SK-N-SH (cell line): ENCODE results near the gene ECEL1. TPM values are rescaled to one million over a fixed set of nuclear protein-coding genes. Genes with fewer than 3 reads are reported as not detected.

Experiments
- CTCF ChIA-PET: fragments of 300-600, 350-600 bp; formaldehyde crosslinking; extraction: SDS; loops from one replicate; lab custom pipeline; 2021; lab: Yijun Ruan, JAX
- POLR2A ChIA-PET: fragments of 350-600 bp; sonication (Branson Sonifier 250); formaldehyde crosslinking; extraction: SDS; loops from one replicate; lab custom pipeline; 2020; ENCODE audit warnings: antibody characterized with exemption, inconsistent platforms; lab: Yijun Ruan, JAX
- DNase-seq: peaks from one replicate; pipeline ENCODE4 v3.0.0; 2012
- H2AFZ ChIP-seq: fragments of 200-600 bp; sonication (generic); 2 replicates; pipeline ENCODE4 v1.8.1; 2016; ENCODE audit warnings: antibody characterized with exemption, mild to moderate bottlenecking, low read depth
- H3F3A ChIP-seq: fragments of 200-600 bp; sonication (generic); replicated peaks from 2 replicates; pipeline ENCODE3; 2016; ENCODE audit warnings: antibody characterized with exemption, mild to moderate bottlenecking; ENCODE audit not compliant: insufficient read depth
- H3K27ac ChIP-seq, 2 experiments: fragments of 200-500 bp in 1 of 2; fragments of 200-600 bp in 1 of 2; sonication (Bioruptor generic) in 1 of 2; sonication (generic), shearing (Covaris generic) in 1 of 2; 2 replicates each; pipeline versions ENCODE4 v1.5.1 to v1.6.1; 2014 to 2016; ENCODE audit warnings: low read depth in 2 of 2, inconsistent platforms in 1 of 2, low read length in 1 of 2, mild to moderate bottlenecking in 1 of 2, mixed read lengths in 1 of 2
- H3K27me3 ChIP-seq: fragments of 200-600 bp; sonication (generic), shearing (Covaris generic); 2 replicates; pipeline ENCODE4 v1.6.1; 2016; ENCODE audit warnings: mixed run types; ENCODE audit not compliant: insufficient read depth
- H3K36me3 ChIP-seq, 2 experiments: fragments of 200-500 bp in 1 of 2; fragments of 200-600 bp in 1 of 2; sonication (Bioruptor generic) in 1 of 2; sonication (generic) in 1 of 2; replicated peaks in 1 of 2; 2 replicates each; pipeline versions ENCODE3 to v1.5.1; 2014 to 2016; ENCODE audit warnings: low read length in 1 of 2, mild to moderate bottlenecking in 1 of 2; ENCODE audit not compliant: insufficient read depth in 2 of 2, control insufficient read depth in 1 of 2
- H3K4me1 ChIP-seq, 2 experiments: fragments of 200-500 bp in 1 of 2; fragments of 200-600 bp in 1 of 2; sonication (Bioruptor generic) in 1 of 2; sonication (generic), shearing (Covaris generic) in 1 of 2; 2 replicates each; pipeline versions ENCODE4 v1.5.1 to v1.6.1; 2014 to 2016; ENCODE audit warnings: low read depth in 1 of 2, low read length in 1 of 2, mixed run types in 1 of 2; ENCODE audit not compliant: insufficient read depth in 2 of 2, control insufficient read depth in 1 of 2
- H3K4me2 ChIP-seq: fragments of 200-600 bp; sonication (generic), shearing (Covaris generic); 2 replicates; pipeline ENCODE4 v1.6.1; 2017; ENCODE audit warnings: mixed run types
- H3K4me3 ChIP-seq, 2 experiments: fragments of 200-500 bp in 1 of 2; fragments of 200-600 bp in 1 of 2; sonication (Bioruptor generic) in 1 of 2; sonication (generic), shearing (Covaris generic) in 1 of 2; 2 replicates each; pipeline versions ENCODE4 v1.5.1 to v1.8.1; 2014 to 2016; ENCODE audit warnings: low read depth in 2 of 2, inconsistent platforms in 1 of 2, low read length in 1 of 2, mild to moderate bottlenecking in 1 of 2, mixed read lengths in 1 of 2, moderate library complexity in 1 of 2
- H3K79me2 ChIP-seq: fragments of 200-600 bp; sonication (generic); 2 replicates; pipeline ENCODE4 v1.8.1; 2017; ENCODE audit warnings: mild to moderate bottlenecking; ENCODE audit not compliant: insufficient read depth
- H3K9ac ChIP-seq: fragments of 200-600 bp; sonication (generic); 2 replicates; pipeline ENCODE4 v1.6.1; 2017; ENCODE audit warnings: mixed run types
- H3K9me2 ChIP-seq: fragments of 200-600 bp; sonication (generic); 2 replicates; pipeline ENCODE4 v1.6.1; 2017; ENCODE audit warnings: mixed run types
- H3K9me3 ChIP-seq: fragments of 200-600 bp; sonication (generic); 2 replicates; pipeline ENCODE4 v1.6.1; 2017; ENCODE audit warnings: mixed run types, mild to moderate bottlenecking, moderate library complexity
- H4K20me1 ChIP-seq: fragments of 200-600 bp; sonication (generic); 2 replicates; pipeline ENCODE4 v1.6.1; 2017; ENCODE audit warnings: mild to moderate bottlenecking, mixed run types; ENCODE audit not compliant: insufficient read depth
- CHD2 ChIP-seq: fragments of 150-350 bp; IDR thresholded peaks from 2 replicates; pipeline ENCODE4 v1.6.1; 2018; ENCODE audit warnings: low read length; ENCODE audit not compliant: partially characterized antibody
- EZH2phosphoT487 ChIP-seq: fragments of 200-600 bp; sonication (generic); IDR thresholded peaks from 2 replicates; pipeline ENCODE4 v1.6.1; 2017; ENCODE audit warnings: low read depth, mixed run types, mild to moderate bottlenecking, antibody characterized with exemption, moderate library complexity, borderline replicate concordance
- FOXJ3 ChIP-seq: sonication (generic); formaldehyde crosslinking; IDR thresholded peaks from 2 replicates; pipeline ENCODE4 v1.5.1; 2020; ENCODE audit warnings: mild to moderate bottlenecking, missing genetic modification reagents
- FOXM1 ChIP-seq: IDR thresholded peaks from 2 replicates; pipeline ENCODE4 v1.4.0; 2012; ENCODE audit warnings: low read depth, mild to moderate bottlenecking
- GABPA ChIP-seq: IDR thresholded peaks from 2 replicates; pipeline ENCODE4 v1.4.0; 2012; ENCODE audit warnings: low read depth, mild to moderate bottlenecking
- GATA2 ChIP-seq: sonication (generic); formaldehyde crosslinking; IDR thresholded peaks from 2 replicates; pipeline ENCODE4 v1.5.0; 2020; ENCODE audit warnings: mild to moderate bottlenecking, missing genetic modification reagents
- JUND ChIP-seq: IDR thresholded peaks from 2 replicates; pipeline ENCODE4 v1.4.0; 2012
- MAX ChIP-seq: IDR thresholded peaks from 2 replicates; pipeline ENCODE4 v1.4.0; 2012; ENCODE audit warnings: low read depth
- MEF2A ChIP-seq: IDR thresholded peaks from 2 replicates; pipeline ENCODE4 v1.4.0; 2012; ENCODE audit warnings: low read depth, borderline replicate concordance
- MXI1 ChIP-seq: IDR thresholded peaks from 2 replicates; pipeline ENCODE4 v1.6.1; 2012; ENCODE audit warnings: mild to moderate bottlenecking, low read depth, low read length, improper control_type of control experiment
- NFIC ChIP-seq: IDR thresholded peaks from 2 replicates; pipeline ENCODE4 v1.4.0; 2012; ENCODE audit warnings: borderline replicate concordance
- POLR2AphosphoS5 ChIP-seq: IDR thresholded peaks from 2 replicates; pipeline ENCODE4 v1.6.1; 2012; ENCODE audit warnings: low read depth, low read length
- RCOR1 ChIP-seq: fragments of 150-350 bp; IDR thresholded peaks from 2 replicates; pipeline ENCODE4 v1.6.1; 2017; ENCODE audit warnings: antibody characterized with exemption, low read length
- REST ChIP-seq: IDR thresholded peaks from 2 replicates; pipeline ENCODE4 v1.6.1; 2012; ENCODE audit warnings: mild to moderate bottlenecking, low read depth, low read length, moderate library complexity
- RXRA ChIP-seq: IDR thresholded peaks from 2 replicates; pipeline ENCODE4 v1.4.0; 2012; ENCODE audit warnings: low read depth, mild to moderate bottlenecking, borderline replicate concordance
- SIN3A ChIP-seq: IDR thresholded peaks from 2 replicates; pipeline ENCODE4 v1.6.1; 2012; ENCODE audit warnings: low read depth, mild to moderate bottlenecking, low read length, moderate library complexity, borderline replicate concordance
- SMC3 ChIP-seq: IDR thresholded peaks from 2 replicates; pipeline ENCODE4 v1.6.1; 2012; ENCODE audit warnings: low read depth, low read length, improper control_type of control experiment
- TAF1 ChIP-seq: IDR thresholded peaks from 2 replicates; pipeline ENCODE4 v1.6.1; 2012; ENCODE audit warnings: low read depth, mild to moderate bottlenecking, low read length, moderate library complexity, borderline replicate concordance
- TCF12 ChIP-seq: IDR thresholded peaks from 2 replicates; pipeline ENCODE4 v1.4.0; 2012
- USF1 ChIP-seq: IDR thresholded peaks from 2 replicates; pipeline ENCODE4 v1.4.0; 2012; ENCODE audit warnings: low read depth, borderline replicate concordance
- ZBTB33 ChIP-seq: IDR thresholded peaks from 2 replicates; pipeline ENCODE4 v1.4.0; 2012; ENCODE audit warnings: low read depth, borderline replicate concordance
- WGBS: methylation state at CpG from one replicate; pipeline ENCODE4 v1.1.6; 2017; ENCODE audit warnings: low lambda C conversion rate; 5-methylcytosine and 5-hydroxymethylcytosine counted together
- polyA plus RNA-seq, 3 experiments: library from polyadenylated mRNA; depleted of rRNA; stranded (reverse); fragments of >200 nt; gene quantifications; 2 replicates each; pipeline ENCODE4 v1.2.3, GENCODE V29; 2012

ECEL1 gene
- polyA plus RNA-seq, 1 of the 3 experiments (the other 2 are of a cell fraction) = not detected

- H3K27ac ChIP-seq = no peak overlapping the region
- TF ChIP-seq NFIC (no peak), GATA2 (CRISPR knock-in tag) (no peak), POLR2AphosphoS5 (no peak), MEF2A (no peak), SIN3A (no peak), TAF1 (no peak), FOXJ3 (no peak), GABPA (no peak), USF1 (no peak), RCOR1 (no peak), REST (no peak)
- H3K4me3 ChIP-seq = no peak overlapping the region
- no peak overlapping the region for H2AFZ ChIP-seq
- no peaks in the 10 kb centered on the region for H3K27me3 ChIP-seq
- ChIA-PET POLR2A (interaction anchor here (0.6 kb wide), 1 partner anchor 1058 kb away, joined by 3 read pairs; no protein-coding TSS in a partner anchor), CTCF (interaction anchor here (0.8 to 5.0 kb wide), 11 partner anchors 8 to 534 kb away, joined by 3 to 40 read pairs (median 4); no protein-coding TSS in a partner anchor)
- no peaks in the 10 kb centered on the region; a peak in 1 of 4 replicates for H3K4me1 ChIP-seq
- no peaks in the 10 kb centered on the region for H4K20me1 ChIP-seq
- no peaks in the 10 kb centered on the region for H3K9me3 ChIP-seq
- 84% methylated on average over 8 of the region's 15 CpGs for WGBS
- peak; percentile 11 for DNase-seq
- no peaks in the 10 kb centered on the region for H3K9me2 ChIP-seq
- H3K79me2 ChIP-seq = no peaks in the 10 kb centered on the region
- no peak overlapping the region for H3K9ac ChIP-seq
- no peak overlapping the region for H3K4me2 ChIP-seq
- H3K36me3 ChIP-seq = no peaks in the 10 kb centered on the region
- no peaks in the 10 kb centered on the region for H3F3A ChIP-seq
Observed at GRCh38 chr2:232436381-232437194, 51.0 kb downstream of the ECEL1 start.

GRCh38 chr2:232435805-232436204 is 51.8 kb downstream of the ECEL1 start:
- 69% methylated on average over 7 of the region's 7 CpGs for WGBS
- no peaks in the 10 kb centered on the region for H3K36me3 ChIP-seq
- ChIA-PET POLR2A (no interaction called here), CTCF (interaction anchor here (1.0 to 5.0 kb wide), 9 partner anchors 9 to 535 kb away, joined by 3 to 40 read pairs (median 5); no protein-coding TSS in a partner anchor)
- no peaks in the 10 kb centered on the region; a peak in 1 of 4 replicates for H3K4me1 ChIP-seq
- no peaks in the 10 kb centered on the region for H3F3A ChIP-seq
- H3K27me3 ChIP-seq = no peaks in the 10 kb centered on the region; the same call in 1 of the 2 replicates
- no peak overlapping the region for H3K9ac ChIP-seq
- no peak overlapping the region for H3K27ac ChIP-seq
- no peaks in the 10 kb centered on the region for H3K79me2 ChIP-seq
- no peak overlapping the region for H3K4me2 ChIP-seq
- no peaks in the 10 kb centered on the region for H3K9me2 ChIP-seq
- H3K4me3 ChIP-seq = no peak overlapping the region
- DNase-seq = peak; percentile 5
- H3K9me3 ChIP-seq = no peaks in the 10 kb centered on the region
- no peaks in the 10 kb centered on the region for H4K20me1 ChIP-seq
- H2AFZ ChIP-seq = no peak overlapping the region
- TF ChIP-seq TCF12 (no peak), RXRA (no peak), JUND (no peak), SMC3 (no peak), SIN3A (no peak), ZBTB33 (no peak), EZH2phosphoT487 (no peak), NFIC (no peak), CHD2 (no peak), MXI1 (no peak), MAX (no peak), FOXM1 (no peak)
